ENCODE measurements around the gene HECTD2. TPM values are rescaled to one million over a fixed set of nuclear protein-coding genes. Genes with fewer than 3 reads are reported as not detected.

HECTD2 gene
- polyA plus RNA-seq, 1 donor from 2014 or later, result 87.6 TPM

GRCh38 chr10:91467114-91467513, 57.0 kb downstream of the HECTD2 start:
- Histone ChIP-seq H2AFZ (ENCODE audit: low read depth, low read length) (no peak overlapping the region), H3K9me3 (ENCODE audit: low read length) (peaks cover 6% of the 10 kb centered on the region), H3K36me3 (ENCODE audit: insufficient read depth, low read length) (peaks cover 24% of the 10 kb centered on the region), H3K4me3 (ENCODE audit: low read length) (no peak overlapping the region), H4K20me1 (ENCODE audit: insufficient read depth) (no peaks in the 10 kb centered on the region), H3K9ac (ENCODE audit: low read length) (no peak overlapping the region), H3K79me2 (replicated peaks; ENCODE audit: insufficient read depth, low read length) (no peaks in the 10 kb centered on the region), H3K27ac (ENCODE audit: low read length) (no peak overlapping the region), H3K4me2 (ENCODE audit: low read length) (no peak overlapping the region), H3K27me3 (ENCODE audit: insufficient read depth, low read depth, low read length) (no peaks in the 10 kb centered on the region), H3F3A (ENCODE audit: insufficient read depth, low read length, poor library complexity, severe bottlenecking) (no peaks in the 10 kb centered on the region), H3K9me2 (ENCODE audit: insufficient read depth, low read length) (no peaks in the 10 kb centered on the region)
- TF ChIP-seq TAF1 (IDR thresholded peaks at IDR 0.05; ENCODE audit: low read depth) (no peak), MXI1 (conservative IDR thresholded peaks at IDR 0.05; ENCODE audit: poor library complexity, severe bottlenecking) (no peak), SMC3 (conservative IDR thresholded peaks at IDR 0.05; ENCODE audit: poor library complexity) (no peak), EZH2 (IDR thresholded peaks at IDR 0.05; ENCODE audit: borderline replicate concordance, insufficient read depth, low read length, poor library complexity, severe bottlenecking) (no peak), EP300 (conservative IDR thresholded peaks at IDR 0.05; ENCODE audit: poor library complexity, severe bottlenecking) (no peak), RAD21 (conservative IDR thresholded peaks at IDR 0.05) (no peak), POLR2AphosphoS5 (IDR thresholded peaks at IDR 0.05) (no peak), REST (IDR thresholded peaks at IDR 0.05; ENCODE audit: borderline replicate concordance) (no peak)
- TF ChIP-seq, protein P1, sequence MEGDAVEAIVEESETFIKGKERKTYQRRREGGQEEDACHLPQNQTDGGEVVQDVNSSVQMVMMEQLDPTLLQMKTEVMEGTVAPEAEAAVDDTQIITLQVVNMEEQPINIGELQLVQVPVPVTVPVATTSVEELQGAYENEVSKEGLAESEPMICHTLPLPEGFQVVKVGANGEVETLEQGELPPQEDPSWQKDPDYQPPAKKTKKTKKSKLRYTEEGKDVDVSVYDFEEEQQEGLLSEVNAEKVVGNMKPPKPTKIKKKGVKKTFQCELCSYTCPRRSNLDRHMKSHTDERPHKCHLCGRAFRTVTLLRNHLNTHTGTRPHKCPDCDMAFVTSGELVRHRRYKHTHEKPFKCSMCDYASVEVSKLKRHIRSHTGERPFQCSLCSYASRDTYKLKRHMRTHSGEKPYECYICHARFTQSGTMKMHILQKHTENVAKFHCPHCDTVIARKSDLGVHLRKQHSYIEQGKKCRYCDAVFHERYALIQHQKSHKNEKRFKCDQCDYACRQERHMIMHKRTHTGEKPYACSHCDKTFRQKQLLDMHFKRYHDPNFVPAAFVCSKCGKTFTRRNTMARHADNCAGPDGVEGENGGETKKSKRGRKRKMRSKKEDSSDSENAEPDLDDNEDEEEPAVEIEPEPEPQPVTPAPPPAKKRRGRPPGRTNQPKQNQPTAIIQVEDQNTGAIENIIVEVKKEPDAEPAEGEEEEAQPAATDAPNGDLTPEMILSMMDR (IDR thresholded peaks at IDR 0.05; ENCODE audit: poor library complexity, severe bottlenecking), result no peak

GRCh38 chr10:91471602-91472001, 61.5 kb downstream of the HECTD2 start:
- no peak for TF ChIP-seq REST (IDR thresholded peaks at IDR 0.05; ENCODE audit: borderline replicate concordance)
- no peak for TF ChIP-seq TAF1 (IDR thresholded peaks at IDR 0.05; ENCODE audit: low read depth)
- TF ChIP-seq, protein P1 (IDR thresholded peaks at IDR 0.05; ENCODE audit: poor library complexity, severe bottlenecking), result no peak
- TF ChIP-seq MXI1 (conservative IDR thresholded peaks at IDR 0.05; ENCODE audit: poor library complexity, severe bottlenecking), result no peak
- TF ChIP-seq POLR2AphosphoS5 (IDR thresholded peaks at IDR 0.05), result no peak
- no peak for TF ChIP-seq EZH2 (IDR thresholded peaks at IDR 0.05; ENCODE audit: borderline replicate concordance, insufficient read depth, low read length, poor library complexity, severe bottlenecking)
- no peak for TF ChIP-seq EP300 (conservative IDR thresholded peaks at IDR 0.05; ENCODE audit: poor library complexity, severe bottlenecking)
- TF ChIP-seq SMC3 (conservative IDR thresholded peaks at IDR 0.05; ENCODE audit: poor library complexity), result no peak
- no peak for TF ChIP-seq RAD21 (conservative IDR thresholded peaks at IDR 0.05)
- no peak overlapping the region for H2AFZ ChIP-seq (ENCODE audit: low read depth, low read length)
- H3K4me2 ChIP-seq (ENCODE audit: low read length), result no peak overlapping the region
- no peak overlapping the region for H3K4me3 ChIP-seq (ENCODE audit: low read length)
- no peaks in the 10 kb centered on the region for H3F3A ChIP-seq (ENCODE audit: insufficient read depth, low read length, poor library complexity, severe bottlenecking)
- no peaks in the 10 kb centered on the region for H3K27me3 ChIP-seq (ENCODE audit: insufficient read depth, low read depth, low read length)
- no peaks in the 10 kb centered on the region for H4K20me1 ChIP-seq (ENCODE audit: insufficient read depth)
- peaks cover 6% of the 10 kb centered on the region for H3K9me3 ChIP-seq (ENCODE audit: low read length)
- no peaks in the 10 kb centered on the region for H3K9me2 ChIP-seq (ENCODE audit: insufficient read depth, low read length)
- no peak overlapping the region for H3K9ac ChIP-seq (ENCODE audit: low read length)
- H3K79me2 ChIP-seq (replicated peaks; ENCODE audit: insufficient read depth, low read length), result no peaks in the 10 kb centered on the region
- H3K27ac ChIP-seq (ENCODE audit: low read length), result no peak overlapping the region
- H3K36me3 ChIP-seq (ENCODE audit: insufficient read depth, low read length), result peaks cover 10% of the 10 kb centered on the region
